SK-N-MC (cell line): ENCODE results near the gene ELF5.

Source experiments
- DNase-seq: peaks from one replicate; pipeline ENCODE4 v3.0.0-alpha.2; 2011; ENCODE audit warnings: low read depth, low spot score
- H3K27ac ChIP-seq: fragments of 200-600 bp; sonication (generic); 2 replicates; pipeline ENCODE4 v1.5.1; 2016; ENCODE audit warnings: mixed run types
- H3K36me3 ChIP-seq: fragments of 200-600 bp; sonication (generic); 2 replicates; pipeline ENCODE4 v1.6.1; 2017; ENCODE audit warnings: antibody characterized with exemption, low read length, mixed read lengths; ENCODE audit not compliant: insufficient read depth
- H3K4me3 ChIP-seq: fragments of 200-600 bp; sonication (generic); 2 replicates; pipeline ENCODE4 v1.5.1; 2016
- H3K9ac ChIP-seq: fragments of 200-600 bp; sonication (generic); 2 replicates; pipeline ENCODE4 v1.8.0; 2017; ENCODE audit warnings: mixed run types, mixed read lengths; ENCODE audit not compliant: insufficient read length
- H3K9me3 ChIP-seq: fragments of 200-600 bp; sonication (generic); 2 replicates; pipeline ENCODE4 v1.6.1; 2017; ENCODE audit warnings: low read depth, mild to moderate bottlenecking, antibody characterized with exemption, low read length, moderate library complexity, mixed read lengths
- EZH2 ChIP-seq: fragments of 200-600 bp; sonication (generic); IDR thresholded peaks from one replicate; pipeline ENCODE4 v1.6.1; 2017; ENCODE audit warnings: antibody characterized with exemption
- FOXP2 ChIP-seq: optimal IDR thresholded peaks from 2 replicates; pipeline ENCODE3; 2011; ENCODE audit warnings: mild to moderate bottlenecking, moderate library complexity; ENCODE audit not compliant: insufficient read depth; ENCODE audit errors: extremely low read length, control extremely low read depth
- POLR2AphosphoS5 ChIP-seq: IDR thresholded peaks from 2 replicates; pipeline ENCODE4 v1.6.1; 2012; ENCODE audit warnings: mild to moderate bottlenecking, low read depth, low read length, borderline replicate concordance

Gene ELF5

GRCh38 chr11:34492806-34493414, 20.7 kb downstream of the ELF5 start:
- Histone ChIP-seq H3K4me3 (no peak overlapping the region), H3K36me3 (no peaks in the 10 kb centered on the region), H3K27ac (no peak overlapping the region), H3K9me3 (no peaks in the 10 kb centered on the region), H3K9ac (no peak overlapping the region)
- TF ChIP-seq EZH2 (no peak), POLR2AphosphoS5 (no peak), FOXP2 (no peak)
- DNase-seq: peak; percentile 42

GRCh38 chr11:34490304-34490703, 23.3 kb downstream of the ELF5 start:
- no peaks in the 10 kb centered on the region for H3K36me3 ChIP-seq
- no peak for TF ChIP-seq FOXP2
- TF ChIP-seq EZH2: no peak
- TF ChIP-seq POLR2AphosphoS5: no peak
- no peak overlapping the region for H3K9ac ChIP-seq
- H3K4me3 ChIP-seq: no peak overlapping the region
- H3K9me3 ChIP-seq: no peaks in the 10 kb centered on the region
- no peak for DNase-seq
- H3K27ac ChIP-seq: no peak overlapping the region

GRCh38 chr11:34488855-34489557, 24.6 kb downstream of the ELF5 start:
- Histone ChIP-seq H3K27ac (no peak overlapping the region), H3K9me3 (no peaks in the 10 kb centered on the region), H3K4me3 (no peak overlapping the region), H3K36me3 (no peaks in the 10 kb centered on the region), H3K9ac (no peak overlapping the region)
- no peak for DNase-seq
- TF ChIP-seq POLR2AphosphoS5 (no peak), FOXP2 (no peak), EZH2 (no peak)

GRCh38 chr11:34487430-34487829, 26.2 kb downstream of the ELF5 start:
- DNase-seq: no peak
- H3K27ac ChIP-seq: no peak overlapping the region
- no peak overlapping the region for H3K4me3 ChIP-seq
- no peak overlapping the region for H3K9ac ChIP-seq
- TF ChIP-seq EZH2: no peak
- no peak for TF ChIP-seq FOXP2
- no peak for TF ChIP-seq POLR2AphosphoS5
- H3K36me3 ChIP-seq: no peaks in the 10 kb centered on the region
- H3K9me3 ChIP-seq: no peaks in the 10 kb centered on the region

- H3K9me3 ChIP-seq: no peaks in the 10 kb centered on the region
- DNase-seq: no peak
- H3K36me3 ChIP-seq: no peaks in the 10 kb centered on the region
- no peak overlapping the region for H3K27ac ChIP-seq
- no peak overlapping the region for H3K4me3 ChIP-seq
- no peak overlapping the region for H3K9ac ChIP-seq
- TF ChIP-seq POLR2AphosphoS5: no peak
- no peak for TF ChIP-seq FOXP2
- no peak for TF ChIP-seq EZH2
Observed at GRCh38 chr11:34483106-34483874, 30.3 kb downstream of the ELF5 start.

GRCh38 chr11:34481307-34481706, 32.3 kb downstream of the ELF5 start:
- H3K9ac ChIP-seq: no peak overlapping the region
- no peak for DNase-seq
- no peak overlapping the region for H3K4me3 ChIP-seq
- H3K27ac ChIP-seq: no peak overlapping the region
- no peaks in the 10 kb centered on the region for H3K36me3 ChIP-seq
- no peaks in the 10 kb centered on the region for H3K9me3 ChIP-seq
- no peak for TF ChIP-seq FOXP2
- TF ChIP-seq EZH2: no peak
- TF ChIP-seq POLR2AphosphoS5: no peak

- no peak for DNase-seq
- no peak overlapping the region for H3K9ac ChIP-seq
- H3K36me3 ChIP-seq: no peaks in the 10 kb centered on the region
- no peak overlapping the region for H3K27ac ChIP-seq
- no peak for TF ChIP-seq FOXP2
- no peak for TF ChIP-seq EZH2
- no peak for TF ChIP-seq POLR2AphosphoS5
- no peak overlapping the region for H3K4me3 ChIP-seq
- H3K9me3 ChIP-seq: no peaks in the 10 kb centered on the region
Observed at GRCh38 chr11:34480314-34480713, 33.3 kb downstream of the ELF5 start.

- Histone ChIP-seq H3K4me3 (no peak overlapping the region), H3K36me3 (no peaks in the 10 kb centered on the region), H3K9ac (no peak overlapping the region), H3K9me3 (no peaks in the 10 kb centered on the region), H3K27ac (no peak overlapping the region)
- no peak for DNase-seq
- TF ChIP-seq FOXP2 (no peak), EZH2 (no peak), POLR2AphosphoS5 (no peak)
Observed at GRCh38 chr11:34478845-34479663, 34.5 kb downstream of the ELF5 start.
